H1 (cell line): ENCODE results near the gene C2orf72. TPM values are rescaled to one million over a fixed set of nuclear protein-coding genes. Genes with fewer than 3 reads are reported as not detected.

Source experiments
- CTCF ChIA-PET: fragments of 300-600 bp; sonication (Branson Sonifier 250); formaldehyde crosslinking; loops from one replicate; lab custom pipeline; 2021; ENCODE audit not compliant: partially characterized antibody; lab: Charles Lee
- POLR2A ChIA-PET: fragments of 300-600 bp; sonication (Branson Sonifier 250); formaldehyde crosslinking; loops from one replicate; lab custom pipeline; 2021; ENCODE audit warnings: inconsistent platforms; ENCODE audit not compliant: partially characterized antibody; lab: Charles Lee
- DNase-seq, 2 experiments: peaks; one replicate each; pipeline versions ENCODE4 v3.0.0 to v3.0.0-alpha.2; 2010 to 2022; ENCODE audit warnings: low spot score in 2 of 2, low read depth in 1 of 2, mixed read lengths in 1 of 2
- FAIRE-seq: peaks from 2 replicates; lab custom pipeline; 2011; peaks lifted over from hg19 to GRCh38; lab: Jason Lieb, UNC
- H2AFZ ChIP-seq: 2 replicates; pipeline ENCODE4 v1.8.1; 2012; ENCODE audit warnings: low read length, inconsistent platforms
- H2AK5ac ChIP-seq: 2 replicates; pipeline ENCODE4 v1.6.1; 2013; ENCODE audit warnings: low read depth, low read length
- H2BK120ac ChIP-seq: replicated peaks from 2 replicates; pipeline ENCODE3; 2013; ENCODE audit warnings: low read depth, low read length, inconsistent platforms
- H2BK12ac ChIP-seq: 2 replicates; pipeline ENCODE4 v1.6.1; 2013; ENCODE audit warnings: low read depth, low read length
- H2BK15ac ChIP-seq: 2 replicates; pipeline ENCODE4 v1.6.1; 2013; ENCODE audit warnings: low read length
- H2BK20ac ChIP-seq: 2 replicates; pipeline ENCODE4 v1.6.1; 2013; ENCODE audit warnings: low read length
- H2BK5ac ChIP-seq: 2 replicates; pipeline ENCODE4 v1.6.1; 2013; ENCODE audit warnings: low read depth, low read length
- H3K14ac ChIP-seq: 2 replicates; pipeline ENCODE4 v1.6.1; 2013; ENCODE audit warnings: inconsistent platforms; ENCODE audit not compliant: insufficient read length
- H3K18ac ChIP-seq: 2 replicates; pipeline ENCODE4 v1.6.1; 2013; ENCODE audit warnings: low read length; ENCODE audit errors: extremely low read depth
- H3K23ac ChIP-seq: 2 replicates; pipeline ENCODE4 v1.6.1; 2013; ENCODE audit warnings: inconsistent platforms; ENCODE audit not compliant: insufficient read length
- H3K23me2 ChIP-seq: 2 replicates; pipeline ENCODE4 v1.6.1; 2013; ENCODE audit warnings: low read depth, low read length
- H3K27ac ChIP-seq: 2 replicates; pipeline ENCODE4 v1.6.1; 2011; ENCODE audit warnings: low read depth, low read length, inconsistent platforms
- H3K27me3 ChIP-seq, 4 experiments: replicated peaks in 1 of 4; 1 replicate in 1 of 4; 2 replicates in 3 of 4; pipeline versions ENCODE4 v1.6.1 to v1.8.1; 2011 to 2013; ENCODE audit warnings: low read length in 3 of 4, mild to moderate bottlenecking in 3 of 4, inconsistent platforms in 2 of 4, mixed read lengths in 2 of 4, moderate library complexity in 1 of 4; ENCODE audit not compliant: control insufficient read depth in 3 of 4, insufficient read depth in 3 of 4; ENCODE audit errors: extremely low read depth in 1 of 4
- H3K36me3 ChIP-seq, 4 experiments: 2 replicates each; pipeline versions ENCODE4 v1.6.1 to v1.8.1; 2011 to 2013; ENCODE audit warnings: mild to moderate bottlenecking in 4 of 4, low read length in 3 of 4, moderate library complexity in 2 of 4, control low read depth in 1 of 4, inconsistent platforms in 1 of 4; ENCODE audit not compliant: insufficient read depth in 4 of 4, control insufficient read depth in 2 of 4
- H3K4ac ChIP-seq: replicated peaks from 2 replicates; pipeline ENCODE3; 2013; ENCODE audit warnings: low read length, low read depth, mixed read lengths, inconsistent platforms; ENCODE audit not compliant: insufficient read length
- H3K4me1 ChIP-seq, 4 experiments: replicated peaks in 1 of 4; 1 replicate in 1 of 4; 2 replicates in 3 of 4; pipeline versions ENCODE4 v1.6.1 to v1.8.1; 2011 to 2013; ENCODE audit warnings: low read length in 3 of 4, inconsistent platforms in 2 of 4, mixed read lengths in 1 of 4; ENCODE audit not compliant: insufficient read depth in 4 of 4, control insufficient read depth in 3 of 4
- H3K4me2 ChIP-seq, 2 experiments: 2 replicates each; pipeline versions ENCODE4 v1.6.1 to v1.8.1; 2011 to 2013; ENCODE audit warnings: low read depth in 2 of 2, low read length in 2 of 2, control low read depth in 1 of 2, inconsistent platforms in 1 of 2, mild to moderate bottlenecking in 1 of 2; ENCODE audit not compliant: insufficient read depth in 1 of 2
- H3K4me3 ChIP-seq, 4 experiments: fragments of 200-600, 300-600 bp in 1 of 4; sonication (generic), shearing (Covaris generic), sonication (Bioruptor Twin) in 1 of 4; 2 replicates each; pipeline versions ENCODE4 v1.5.1 to v1.8.1; 2011 to 2016; ENCODE audit warnings: low read length in 4 of 4, low read depth in 3 of 4, control low read depth in 2 of 4, inconsistent platforms in 2 of 4, mild to moderate bottlenecking in 2 of 4, mixed read lengths in 1 of 4, moderate library complexity in 1 of 4; ENCODE audit not compliant: insufficient read depth in 2 of 4; ENCODE audit errors: extremely low read depth in 1 of 4
- H3K56ac ChIP-seq: replicated peaks from 2 replicates; pipeline ENCODE3; 2013; ENCODE audit warnings: low read depth, mild to moderate bottlenecking, mixed read lengths, low read length, inconsistent platforms; ENCODE audit not compliant: insufficient read length
- H3K79me1 ChIP-seq: 2 replicates; pipeline ENCODE4 v1.6.1; 2013; ENCODE audit warnings: low read depth, low read length, control low read depth
- H3K79me2 ChIP-seq, 2 experiments: 2 replicates each; pipeline versions ENCODE4 v1.6.1 to v1.8.1; 2012 to 2013; ENCODE audit warnings: low read length in 2 of 2, mild to moderate bottlenecking in 2 of 2, inconsistent platforms in 1 of 2; ENCODE audit not compliant: insufficient read depth in 2 of 2, control insufficient read depth in 1 of 2
- H3K9ac ChIP-seq, 4 experiments: replicated peaks in 1 of 4; 1 replicate in 1 of 4; 2 replicates in 3 of 4; pipeline versions ENCODE4 v1.6.1 to v1.8.1; 2011 to 2013; ENCODE audit warnings: low read depth in 3 of 4, low read length in 3 of 4, control low read depth in 2 of 4, mild to moderate bottlenecking in 2 of 4, moderate library complexity in 2 of 4, inconsistent platforms in 1 of 4; ENCODE audit errors: extremely low read depth in 1 of 4
- H3K9me3 ChIP-seq, 2 experiments: 2 replicates each; pipeline versions ENCODE4 v1.6.1 to v1.8.1; 2012 to 2013; ENCODE audit warnings: mild to moderate bottlenecking in 2 of 2, moderate library complexity in 2 of 2, control low read depth in 1 of 2, inconsistent platforms in 1 of 2, low read depth in 1 of 2, low read length in 1 of 2, mixed read lengths in 1 of 2; ENCODE audit not compliant: insufficient read depth in 2 of 2
- H4K20me1 ChIP-seq, 2 experiments: replicated peaks in 1 of 2; 2 replicates each; pipeline versions ENCODE3 to v1.8.1; 2011 to 2013; ENCODE audit warnings: inconsistent platforms in 2 of 2, low read length in 2 of 2, mild to moderate bottlenecking in 1 of 2; ENCODE audit not compliant: insufficient read depth in 2 of 2, control insufficient read depth in 1 of 2
- H4K5ac ChIP-seq: 2 replicates; pipeline ENCODE4 v1.6.1; 2013; ENCODE audit warnings: low read length, low read depth, mixed read lengths, inconsistent platforms; ENCODE audit not compliant: insufficient read length
- H4K8ac ChIP-seq: 2 replicates; pipeline ENCODE4 v1.8.0; 2013; ENCODE audit warnings: mild to moderate bottlenecking, moderate library complexity, low read length, inconsistent platforms; ENCODE audit not compliant: insufficient read depth; ENCODE audit errors: extremely low read depth
- H4K91ac ChIP-seq: replicated peaks from 2 replicates; pipeline ENCODE3; 2013; ENCODE audit warnings: low read length, mixed read lengths, inconsistent platforms; ENCODE audit not compliant: insufficient read length
- BACH1 ChIP-seq: IDR thresholded peaks from 2 replicates; pipeline ENCODE4 v1.6.1; 2012; ENCODE audit warnings: low read length, improper control_type of control experiment
- BCL11A ChIP-seq, 2 experiments: IDR thresholded peaks; one replicate each; pipeline ENCODE4 v1.6.1; 2011; ENCODE audit warnings: low read depth in 2 of 2, low read length in 2 of 2, mild to moderate bottlenecking in 2 of 2
- CBX5 ChIP-seq: fragments of 300-800, 300-1000 bp; sonication (generic); IDR thresholded peaks from 2 replicates; pipeline ENCODE4 v1.7.1; 2016; ENCODE audit warnings: antibody characterized with exemption, low read length, low read depth
- CBX8 ChIP-seq: fragments of 300-800, 300-1000 bp; sonication (generic); IDR thresholded peaks from 2 replicates; pipeline ENCODE4 v1.7.1; 2016; ENCODE audit warnings: low read depth, low read length, borderline replicate concordance
- CREB1 ChIP-seq: IDR thresholded peaks from 2 replicates; pipeline ENCODE4 v1.6.1; 2012; ENCODE audit warnings: inconsistent platforms
- E2F6 ChIP-seq: IDR thresholded peaks from 2 replicates; pipeline ENCODE4 v1.6.1; 2012; ENCODE audit warnings: inconsistent platforms
- KDM4A ChIP-seq: IDR thresholded peaks from one replicate; pipeline ENCODE4 v1.7.1; 2012; ENCODE audit warnings: low read depth, mild to moderate bottlenecking, moderate library complexity, low read length, inconsistent platforms; ENCODE audit not compliant: severe bottlenecking
- RXRA ChIP-seq: IDR thresholded peaks from 2 replicates; pipeline ENCODE4 v1.6.1; 2011; ENCODE audit warnings: low read depth, mild to moderate bottlenecking, low read length, moderate library complexity; ENCODE audit not compliant: insufficient read depth
- WGBS, 2 experiments: shearing (Covaris generic) in 1 of 2; methylation state at CpG; one replicate each; pipeline versions ENCODE4 v1.1.6 to v1.1.7; 2013 to 2015; ENCODE audit warnings: low lambda C conversion rate in 2 of 2, mixed read lengths in 2 of 2, inconsistent platforms in 1 of 2, low coverage in 1 of 2, missing lambda C conversion rate in 1 of 2; ENCODE audit not compliant: insufficient replicate concordance in 2 of 2, insufficient coverage in 1 of 2, insufficient read length in 1 of 2; ENCODE audit errors: extremely low coverage in 1 of 2, missing lambda C conversion rate in 1 of 2; 5-methylcytosine and 5-hydroxymethylcytosine counted together
- polyA plus RNA-seq, 7 experiments: library from polyadenylated mRNA; depleted of rRNA in 3 of 7; stranded (reverse) in 5 of 7; unstranded in 2 of 7; fragments of >200 nt in 5 of 7; fragments of 200-250 nt in 2 of 7; gene quantifications; 1 replicate in 5 of 7; 2 replicates in 1 of 7; 4 replicates in 1 of 7; pipeline versions ENCODE4 v1.2.1 to v1.2.3, GENCODE V29; 2011 to 2013; ENCODE audit warnings: missing spikeins in 2 of 7, mixed read lengths in 2 of 7
- total RNA-seq: library from RNA; stranded (reverse); fragmentation: NEBNext Ultra II Directional; extraction: Animal tissue kit (Norgen Biotek cat#: 25700); gene quantifications from 2 replicates; pipeline ENCODE4 v1.2.1, GENCODE V29; 2021
- TF ChIP-seq, protein P1 (sequence below): IDR thresholded peaks from 2 replicates; pipeline ENCODE4 v1.6.1; 2011; ENCODE audit warnings: low read depth, mild to moderate bottlenecking, low read length; ENCODE audit not compliant: insufficient read depth

C2orf72 gene
- total and polyA plus RNA-seq, 2 of the 8 experiments (the other 6 are each of a cell fraction or from before 2014, with no cell fraction given) = 1.1 to 1.7 TPM

GRCh38 chr2:230991598-230991997 lies 45.7 kb upstream of the C2orf72 start:
- H2BK12ac ChIP-seq = no peak overlapping the region
- no peak overlapping the region for H3K14ac ChIP-seq
- DNase-seq (no peak), FAIRE-seq (no peak)
- H2BK15ac ChIP-seq = no peak overlapping the region
- H2AK5ac ChIP-seq = no peak overlapping the region
- H3K23ac ChIP-seq = no peak overlapping the region
- H3K79me1 ChIP-seq = no peaks in the 10 kb centered on the region
- CTCF ChIA-PET = interaction anchor here (0.6 to 1.6 kb wide), 10 partner anchors 9 to 167 kb away, joined by 3 to 6 read pairs (median 4); no protein-coding TSS in a partner anchor
- POLR2A ChIA-PET = no interaction called here
- no peak overlapping the region for H2BK5ac ChIP-seq
- H2BK120ac ChIP-seq = no peak overlapping the region
- no peak overlapping the region for H4K8ac ChIP-seq
- H3K18ac ChIP-seq = no peak overlapping the region
- no peak overlapping the region for H3K56ac ChIP-seq
- no peak overlapping the region for H2BK20ac ChIP-seq
- H3K9me3 ChIP-seq = no peaks in the 10 kb centered on the region
- H4K91ac ChIP-seq = no peak overlapping the region
- H3K36me3 ChIP-seq = no peaks in the 10 kb centered on the region
- H3K79me2 ChIP-seq = no peaks in the 10 kb centered on the region
- peaks cover 0 to 4% (median 2%) of the 10 kb centered on the region in 4 experiments; a peak in 2 of 7 replicates for H3K27me3 ChIP-seq
- no peak overlapping the region for H4K5ac ChIP-seq
- H3K4ac ChIP-seq = no peak overlapping the region
- H3K4me1 ChIP-seq = peaks cover 0 to 5% (median 1%) of the 10 kb centered on the region in 4 experiments; a peak in 4 of 7 replicates
- H3K4me3 ChIP-seq = no peak overlapping the region
- H2AFZ ChIP-seq = no peak overlapping the region
- H3K9ac ChIP-seq = no peak overlapping the region
- WGBS, 2 experiments = 91% methylated on average over 7 of the region's 7 CpGs; no CpG with 5 or more reads in 1 of the 2 experiments
- H3K27ac ChIP-seq = no peak overlapping the region
- TF ChIP-seq BCL11A (IDR thresholded peaks at IDR 0.05; ENCODE audit: low read depth in 2 of 2, low read length in 2 of 2) (no peak), BACH1 (no peak), CREB1 (no peak), CBX5 (no peak), E2F6 (no peak), KDM4A (no peak), RXRA (no peak), CBX8 (no peak)
- TF ChIP-seq, protein P1, sequence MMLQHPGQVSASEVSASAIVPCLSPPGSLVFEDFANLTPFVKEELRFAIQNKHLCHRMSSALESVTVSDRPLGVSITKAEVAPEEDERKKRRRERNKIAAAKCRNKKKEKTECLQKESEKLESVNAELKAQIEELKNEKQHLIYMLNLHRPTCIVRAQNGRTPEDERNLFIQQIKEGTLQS = no peak
- TF ChIP-seq, all 59 proteins: peak for 0
- Histone ChIP-seq H4K20me1 (no peaks in the 10 kb centered on the region), H3K23me2 (no peaks in the 10 kb centered on the region), H3K4me2 (no peak overlapping the region)
